Hindlimb muscle (tissue), 1 donor: ENCODE measurements around the gene EEF1G. TPM values are rescaled to one million over a fixed set of nuclear protein-coding genes. Genes with fewer than 3 reads are reported as not detected.

Experiments
- DNase-seq: peaks from one replicate; pipeline ENCODE4 v3.0.0-alpha.2; 2013
- polyA plus RNA-seq: library from polyadenylated mRNA; unstranded; fragments of 120-200 nt; gene quantifications from one replicate; pipeline ENCODE4 v1.2.1, GENCODE V29; 2013; ENCODE audit not compliant: insufficient read length

The EEF1G gene
- polyA plus RNA-seq, 1 donor: 3,451 TPM

DNA sequence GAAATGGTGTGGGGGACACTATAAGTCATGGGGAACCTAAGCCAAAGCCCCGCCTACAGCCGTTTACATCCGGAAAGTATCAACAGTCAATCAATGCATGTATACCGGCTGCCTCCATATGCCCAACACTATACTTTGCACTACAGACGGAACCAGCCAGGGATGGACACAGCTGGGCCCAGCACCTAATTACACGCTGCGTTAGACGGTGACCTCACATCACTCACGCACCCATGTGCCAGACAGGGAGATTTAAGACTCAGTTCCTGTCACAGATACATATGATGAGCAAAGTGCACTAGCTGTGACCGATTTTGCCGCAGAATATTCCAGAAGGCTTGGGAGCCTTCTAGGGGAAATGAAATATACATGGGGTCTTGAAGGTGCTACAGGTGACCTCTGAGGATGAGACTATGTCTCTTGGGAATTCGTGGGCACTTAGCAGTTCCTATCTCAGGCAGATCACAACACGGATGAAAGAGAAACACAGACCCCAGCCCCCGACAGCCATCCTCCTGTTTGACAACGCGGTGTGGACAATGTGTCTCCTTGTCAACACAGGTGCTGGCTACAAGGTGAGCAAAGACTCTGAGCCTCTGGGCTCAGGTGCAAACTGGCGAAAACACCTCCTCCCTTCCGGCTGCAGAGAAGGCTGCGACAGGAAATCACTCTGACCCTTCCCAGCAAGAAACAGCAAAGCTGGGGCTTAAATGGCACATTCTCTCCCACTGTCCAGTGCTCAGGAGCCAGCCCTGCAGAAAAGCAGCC, 35.0 kb downstream of the EEF1G start:
- DNase-seq: no peak

DNA sequence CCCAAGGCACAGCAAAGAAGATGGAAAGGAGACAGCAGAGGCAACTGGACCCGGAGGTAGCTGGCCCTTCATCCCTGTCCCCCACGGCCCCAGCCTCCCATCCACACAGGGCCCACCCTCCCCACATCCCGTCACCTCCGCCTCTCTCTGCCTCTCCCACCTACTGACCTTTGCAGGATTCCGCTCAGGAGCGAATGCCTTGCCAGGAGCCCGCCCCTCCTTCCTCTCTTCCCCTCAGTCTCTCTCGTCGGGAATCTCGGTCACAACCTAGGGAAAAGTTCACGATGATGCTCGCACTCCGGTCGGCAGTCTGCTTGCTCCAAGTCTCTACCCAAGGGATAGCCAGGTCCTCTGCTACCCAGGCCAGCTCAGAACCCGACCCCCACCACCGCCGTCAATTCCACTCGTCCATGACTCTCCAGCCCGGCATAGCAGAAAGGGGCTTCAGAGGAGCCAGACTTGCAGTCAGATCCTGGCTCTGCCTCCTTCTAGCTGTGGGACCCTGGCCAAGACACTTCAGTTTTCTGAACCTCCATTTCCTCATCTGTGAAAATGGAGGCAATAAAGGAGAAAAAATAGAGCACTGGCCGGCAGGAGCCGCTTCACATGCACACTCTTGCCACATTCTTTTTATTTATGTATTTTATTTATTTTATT, 37.3 kb downstream of the EEF1G start:
- DNase-seq: no peak

DNA sequence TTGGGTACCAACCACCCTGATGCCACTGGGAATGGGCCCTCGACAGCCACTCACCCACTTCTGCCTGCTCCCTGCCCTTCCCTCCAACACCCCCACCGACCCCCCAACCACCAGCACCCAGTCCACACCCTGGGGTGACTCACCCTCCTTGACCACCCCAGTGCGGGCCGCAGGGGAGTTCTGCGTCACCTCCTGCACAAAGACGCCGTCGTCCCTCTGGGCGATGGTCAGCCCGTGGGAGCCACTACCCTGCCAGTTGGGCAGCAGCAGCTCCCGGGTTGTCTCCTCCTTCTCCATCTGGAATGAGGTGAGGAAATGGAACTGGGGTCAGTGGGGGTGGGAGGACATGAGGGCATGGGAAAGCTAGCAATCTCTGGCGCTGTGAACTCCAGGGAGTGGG, 37.9 kb downstream of the EEF1G start:
- DNase-seq: no peak

DNA sequence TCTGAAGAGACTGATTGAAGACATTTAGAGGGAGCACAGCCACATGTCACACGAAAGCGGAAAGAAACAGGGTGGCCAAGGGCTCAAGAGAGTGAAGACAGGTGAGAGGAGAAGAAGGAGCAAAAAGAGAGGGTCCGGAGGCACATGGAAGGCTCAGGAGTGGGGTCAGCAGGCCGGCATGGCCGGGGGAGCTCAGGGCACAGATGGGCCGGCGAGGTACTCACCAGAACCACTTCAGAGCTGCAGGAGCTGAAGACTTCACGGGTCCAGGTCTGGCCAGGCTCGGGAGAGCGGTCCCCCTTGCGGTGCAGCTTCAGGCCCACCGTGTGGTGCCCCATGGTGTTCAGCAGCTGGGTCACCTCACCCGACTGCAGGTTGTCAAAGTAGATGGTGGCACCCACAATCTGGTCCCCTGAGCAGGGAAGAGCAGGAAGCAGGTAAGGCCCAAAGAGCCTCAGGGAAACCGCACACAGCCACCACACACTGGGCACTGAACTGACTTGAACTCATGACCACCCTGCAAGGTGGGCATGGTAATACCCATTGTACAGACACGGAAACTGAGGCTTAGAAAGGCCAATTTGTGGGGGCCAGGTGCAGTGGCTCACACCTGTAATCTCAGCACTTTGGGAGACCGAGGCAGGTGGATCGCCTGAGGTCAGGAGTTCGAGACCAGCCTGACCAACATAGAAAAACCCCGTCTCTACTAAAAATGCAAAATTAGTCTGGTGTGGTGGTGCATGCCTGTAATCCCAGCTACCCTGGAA, 38.7 kb downstream of the EEF1G start:
- no peak for DNase-seq

DNA sequence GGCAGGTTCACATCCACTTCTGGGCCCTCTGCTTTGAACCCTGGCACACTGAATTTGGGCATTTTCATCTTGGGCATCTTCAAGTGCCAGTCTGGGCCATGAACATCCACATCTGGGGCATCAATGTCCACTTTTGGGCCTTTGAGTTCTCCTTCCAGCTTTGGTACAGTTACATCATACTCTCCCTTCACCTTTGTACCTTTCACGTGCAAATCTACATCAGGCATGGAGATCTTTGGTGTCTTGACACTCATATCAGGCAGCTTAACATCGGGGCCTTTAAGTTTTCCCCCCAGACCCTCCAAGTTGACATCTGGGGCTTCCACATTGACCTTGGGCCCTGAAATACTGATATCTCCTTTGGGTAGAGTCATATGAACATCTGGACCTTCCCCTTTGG, 41.6 kb downstream of the EEF1G start:
- DNase-seq: no peak

DNA sequence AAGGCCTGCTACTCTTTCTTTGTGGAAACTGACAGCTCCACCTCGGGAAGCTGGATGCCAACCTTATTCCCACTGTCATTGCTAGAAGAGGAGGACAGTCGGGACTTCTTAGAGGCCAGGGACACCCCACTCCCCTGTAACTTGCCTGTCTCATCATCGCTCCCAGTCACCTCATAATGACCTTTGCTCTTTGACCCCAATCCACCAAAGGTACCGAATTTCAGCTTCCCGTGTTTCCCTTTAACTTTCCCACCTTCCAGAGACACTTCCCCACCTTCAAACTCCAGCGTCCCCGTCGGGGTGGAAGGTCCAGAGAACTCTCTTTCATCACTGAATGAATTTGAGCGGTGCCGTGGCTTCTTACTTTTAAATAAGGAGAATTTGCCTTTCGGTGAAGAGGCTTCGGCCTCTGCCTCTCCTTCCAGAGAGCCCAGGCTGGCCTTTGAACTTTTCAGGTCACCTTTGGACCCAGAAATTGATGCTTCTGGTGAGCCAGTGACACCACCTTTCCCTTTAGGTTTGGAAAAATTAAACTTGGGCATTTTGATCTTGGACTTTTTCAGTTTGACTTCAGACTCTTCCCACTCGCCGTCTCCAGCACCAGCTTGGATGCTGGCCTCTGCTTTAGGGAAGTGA, 56.8 kb downstream of the EEF1G start:
- DNase-seq: no peak

DNA sequence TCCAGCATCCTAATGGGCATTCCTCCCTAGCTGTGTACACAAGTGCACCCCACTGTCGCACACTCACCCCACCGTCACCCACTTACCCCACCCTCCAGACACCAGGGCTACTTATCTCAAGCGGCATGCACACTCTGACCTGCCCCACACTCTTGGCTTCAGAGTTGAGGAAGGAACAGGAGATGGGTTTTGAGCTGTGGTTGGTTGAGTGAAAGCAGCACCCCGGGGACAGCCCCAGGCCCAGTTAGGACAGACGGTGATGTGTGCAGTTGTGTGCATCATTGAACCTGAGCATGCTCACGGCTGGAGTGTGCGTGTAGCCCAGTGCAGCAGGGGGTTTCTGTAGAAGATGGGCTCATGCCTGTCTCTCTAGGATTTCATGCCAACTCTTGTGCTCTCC, 59.5 kb downstream of the EEF1G start:
- no peak for DNase-seq

DNA sequence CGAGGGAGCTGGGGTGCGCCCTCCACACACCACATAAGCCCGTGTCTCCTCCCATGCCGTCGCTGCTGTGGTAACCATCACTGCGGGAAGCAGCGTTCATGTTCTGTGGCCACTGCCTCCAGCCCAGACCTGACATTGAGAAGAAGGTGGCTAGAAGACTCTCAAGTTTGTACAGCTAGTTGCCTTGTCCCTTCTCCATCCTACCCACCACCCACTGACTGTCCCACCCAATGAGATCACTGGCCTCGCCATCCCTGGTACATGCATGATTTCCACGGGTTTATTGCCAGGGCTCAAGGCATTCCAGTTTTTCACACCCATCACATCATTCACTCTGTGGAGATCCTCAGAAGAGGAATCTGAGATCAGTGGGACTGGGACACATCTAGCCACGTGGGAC, 60.1 kb downstream of the EEF1G start:
- DNase-seq: no peak

DNA sequence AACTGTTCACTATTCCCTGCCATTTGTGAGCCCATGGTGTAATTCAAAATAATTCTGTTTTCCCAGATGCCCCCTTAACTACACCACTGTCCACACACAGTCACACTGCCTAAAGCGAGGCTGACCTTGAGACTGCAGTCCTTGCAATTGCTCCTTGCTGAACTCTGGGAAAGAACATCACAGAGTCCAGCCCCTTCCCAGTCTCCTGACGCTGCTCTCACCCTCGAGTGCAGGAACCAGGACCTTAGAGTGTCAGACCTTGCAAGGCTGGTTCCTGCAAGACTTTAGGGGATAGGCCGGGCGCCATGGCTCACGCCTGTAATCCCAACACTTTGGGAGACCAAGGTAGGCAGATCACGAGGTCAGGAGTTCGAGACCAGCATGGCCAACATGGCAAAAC, 60.7 kb downstream of the EEF1G start:
- no peak for DNase-seq

Other genes starting within 250 kb of the EEF1G start
- gene ASRGL1, start 236.4 kb downstream of the EEF1G start, polyA plus RNA-seq: 3.5 TPM
- gene SCGB1A1, start 154.9 kb downstream of the EEF1G start, polyA plus RNA-seq: not detected
- 359 TPM for gene AHNAK, start 27.1 kb downstream of the EEF1G start, polyA plus RNA-seq
- gene TUT1, start 17.6 kb upstream of the EEF1G start, polyA plus RNA-seq: 16.9 TPM
- gene MTA2, start 28.0 kb upstream of the EEF1G start, polyA plus RNA-seq: 42.0 TPM
- gene EML3, start 38.9 kb upstream of the EEF1G start, polyA plus RNA-seq: 20.7 TPM
- gene ROM1, start 39.4 kb upstream of the EEF1G start, polyA plus RNA-seq: 0.90 TPM
- 21.4 TPM for gene B3GAT3, start 48.1 kb upstream of the EEF1G start, polyA plus RNA-seq
- 161 TPM for gene GANAB, start 72.7 kb upstream of the EEF1G start, polyA plus RNA-seq
- 13.3 TPM for gene INTS5, start 79.4 kb upstream of the EEF1G start, polyA plus RNA-seq
- 31.3 TPM for gene C11orf98, start 91.3 kb upstream of the EEF1G start, polyA plus RNA-seq
- gene CSKMT, start 91.4 kb upstream of the EEF1G start, polyA plus RNA-seq: 3.3 TPM
- gene UQCC3, start 97.8 kb upstream of the EEF1G start, polyA plus RNA-seq: 5.8 TPM
- 7.1 TPM for gene LBHD1, start 98.4 kb upstream of the EEF1G start, polyA plus RNA-seq
- 143 TPM for gene UBXN1, start 105.2 kb upstream of the EEF1G start, polyA plus RNA-seq
- gene LRRN4CL, start 115.6 kb upstream of the EEF1G start, polyA plus RNA-seq: 14.2 TPM
- gene BSCL2, start 133.5 kb upstream of the EEF1G start, polyA plus RNA-seq: 20.8 TPM
- gene GNG3, start 133.8 kb upstream of the EEF1G start, polyA plus RNA-seq: 0.61 TPM
- 43.6 TPM for gene HNRNPUL2, start 153.6 kb upstream of the EEF1G start, polyA plus RNA-seq
- gene TTC9C, start 154.6 kb upstream of the EEF1G start, polyA plus RNA-seq: 28.3 TPM
- 4.0 TPM for gene ZBTB3, start 180.3 kb upstream of the EEF1G start, polyA plus RNA-seq
- 83.5 TPM for gene POLR2G, start 187.7 kb upstream of the EEF1G start, polyA plus RNA-seq
- gene TAF6L, start 197.5 kb upstream of the EEF1G start, polyA plus RNA-seq: 20.3 TPM
- gene TMEM179B, start 213.5 kb upstream of the EEF1G start, polyA plus RNA-seq: 29.2 TPM
- 16.7 TPM for gene TMEM223, start 218.1 kb upstream of the EEF1G start, polyA plus RNA-seq
- 75.4 TPM for gene NXF1, start 231.5 kb upstream of the EEF1G start, polyA plus RNA-seq